ENCODE data around the gene SGSM2. TPM values are rescaled to one million over a fixed set of nuclear protein-coding genes. Genes with fewer than 3 reads are reported as not detected.

SGSM2 gene
- total RNA-seq, 2 experiments from 2014 or later = 58.3 to 61.6 TPM

- H3K4me3 Mint-ChIP-seq = no peak overlapping the region
- ChIA-PET CTCF (interaction anchor here (3.0 kb wide), 1 partner anchor 10 kb away, joined by 15 read pairs; no protein-coding TSS in a partner anchor), POLR2A (no interaction called here)
- no peaks in the 10 kb centered on the region for H3K27me3 Mint-ChIP-seq
- H3K27ac Mint-ChIP-seq = no peak overlapping the region
- no peak for DNase-seq
- H3K36me3 Mint-ChIP-seq (ENCODE audit: low read depth) = peaks cover 1% of the 10 kb centered on the region
- no peaks in the 10 kb centered on the region for H3K4me1 Mint-ChIP-seq
- no peaks in the 10 kb centered on the region for H3K9me3 Mint-ChIP-seq
These were observed 35.4 kb downstream of the SGSM2 start for GRCh38 chr17:2372681-2373080.

GRCh38 chr17:2373179-2373578 lies 35.9 kb downstream of the SGSM2 start:
- peaks cover 1% of the 10 kb centered on the region for H3K36me3 Mint-ChIP-seq (ENCODE audit: low read depth)
- ChIA-PET CTCF (interaction anchor here (3.0 kb wide), 1 partner anchor 10 kb away, joined by 15 read pairs; no protein-coding TSS in a partner anchor), POLR2A (no interaction called here)
- H3K27me3 Mint-ChIP-seq = no peaks in the 10 kb centered on the region
- H3K27ac Mint-ChIP-seq = no peak overlapping the region
- DNase-seq = no peak
- no peak overlapping the region for H3K4me3 Mint-ChIP-seq
- H3K4me1 Mint-ChIP-seq = no peaks in the 10 kb centered on the region
- H3K9me3 Mint-ChIP-seq = no peaks in the 10 kb centered on the region

- peaks cover 1% of the 10 kb centered on the region for H3K36me3 Mint-ChIP-seq (ENCODE audit: low read depth)
- no peaks in the 10 kb centered on the region for H3K9me3 Mint-ChIP-seq
- peak overlapping the region; percentile 74 for H3K27ac Mint-ChIP-seq
- no peaks in the 10 kb centered on the region for H3K4me1 Mint-ChIP-seq
- no peak for DNase-seq
- ChIA-PET CTCF (interaction anchor here (0.7 to 3.0 kb wide), 3 partner anchors 8 to 38 kb away, joined by 3 to 15 read pairs (median 4); no protein-coding TSS in a partner anchor), POLR2A (no interaction called here)
- H3K27me3 Mint-ChIP-seq = no peaks in the 10 kb centered on the region
- H3K4me3 Mint-ChIP-seq = no peak overlapping the region
These were observed 37.4 kb downstream of the SGSM2 start for GRCh38 chr17:2374549-2375285.

- POLR2A ChIA-PET = no interaction called here
- Mint-ChIP-seq H3K4me3 (no peak overlapping the region), H3K4me1 (no peaks in the 10 kb centered on the region), H3K9me3 (no peaks in the 10 kb centered on the region), H3K36me3 (ENCODE audit: low read depth) (peaks cover 1% of the 10 kb centered on the region), H3K27ac (no peak overlapping the region), H3K27me3 (no peaks in the 10 kb centered on the region)
- CTCF ChIA-PET = interaction anchor here (1.2 kb wide), 1 partner anchor 37 kb away, joined by 3 read pairs; no protein-coding TSS in a partner anchor
- no peak for DNase-seq
These were observed 38.1 kb downstream of the SGSM2 start for GRCh38 chr17:2375406-2375805.

- POLR2A ChIA-PET = interaction anchor here (0.5 kb wide), 1 partner anchor 403 kb away, joined by 6 read pairs; no protein-coding TSS in a partner anchor
- CTCF ChIA-PET = interaction anchor here (0.5 to 1.2 kb wide), 3 partner anchors 36 to 508 kb away, joined by 3 to 4 read pairs (median 3); no protein-coding TSS in a partner anchor
- no peak for DNase-seq
- no peak overlapping the region for H3K27ac Mint-ChIP-seq
- no peaks in the 10 kb centered on the region for H3K9me3 Mint-ChIP-seq
- H3K36me3 Mint-ChIP-seq (ENCODE audit: low read depth) = peaks cover 1% of the 10 kb centered on the region
- H3K27me3 Mint-ChIP-seq = no peaks in the 10 kb centered on the region
- no peaks in the 10 kb centered on the region for H3K4me1 Mint-ChIP-seq
- H3K4me3 Mint-ChIP-seq = no peak overlapping the region
These were observed 38.8 kb downstream of the SGSM2 start for GRCh38 chr17:2376107-2376506.

GRCh38 chr17:2377659-2378058 lies 40.4 kb downstream of the SGSM2 start:
- ChIA-PET POLR2A (no interaction called here), CTCF (interaction anchor here (1.5 kb wide), 1 partner anchor 39 kb away, joined by 3 read pairs; no protein-coding TSS in a partner anchor)
- H3K9me3 Mint-ChIP-seq = no peaks in the 10 kb centered on the region
- H3K27ac Mint-ChIP-seq = no peak overlapping the region
- DNase-seq = no peak
- no peaks in the 10 kb centered on the region for H3K27me3 Mint-ChIP-seq
- H3K4me1 Mint-ChIP-seq = peaks cover 2% of the 10 kb centered on the region
- H3K4me3 Mint-ChIP-seq = no peak overlapping the region
- peaks cover 1% of the 10 kb centered on the region for H3K36me3 Mint-ChIP-seq (ENCODE audit: low read depth)

- ChIA-PET CTCF (interaction anchor here (1.0 kb wide), 1 partner anchor 26 kb away, joined by 3 read pairs; no protein-coding TSS in a partner anchor), POLR2A (no interaction called here)
- H3K36me3 Mint-ChIP-seq (ENCODE audit: low read depth) = no peaks in the 10 kb centered on the region
- H3K4me1 Mint-ChIP-seq = peaks cover 5% of the 10 kb centered on the region
- H3K9me3 Mint-ChIP-seq = no peaks in the 10 kb centered on the region
- no peak overlapping the region for H3K27ac Mint-ChIP-seq
- no peak for DNase-seq
- no peaks in the 10 kb centered on the region for H3K27me3 Mint-ChIP-seq
- no peak overlapping the region for H3K4me3 Mint-ChIP-seq
These were observed 41.6 kb downstream of the SGSM2 start for GRCh38 chr17:2378905-2379304.

GRCh38 chr17:2379489-2380225 lies 42.4 kb downstream of the SGSM2 start:
- ChIA-PET POLR2A (no interaction called here), CTCF (interaction anchor here (1.5 to 7.2 kb wide), 2 partner anchors 13 to 37 kb away, joined by 3 to 131 read pairs; no protein-coding TSS in a partner anchor)
- no peaks in the 10 kb centered on the region for H3K36me3 Mint-ChIP-seq (ENCODE audit: low read depth)
- H3K4me1 Mint-ChIP-seq = peaks cover 5% of the 10 kb centered on the region
- no peaks in the 10 kb centered on the region for H3K27me3 Mint-ChIP-seq
- no peak overlapping the region for H3K27ac Mint-ChIP-seq
- H3K4me3 Mint-ChIP-seq = no peak overlapping the region
- H3K9me3 Mint-ChIP-seq = no peaks in the 10 kb centered on the region
- DNase-seq = no peak

GRCh38 chr17:2380226-2380922 lies 43.1 kb downstream of the SGSM2 start:
- ChIA-PET CTCF (interaction anchor here (1.1 to 7.2 kb wide), 3 partner anchors 11 to 36 kb away, joined by 3 to 131 read pairs (median 7); no protein-coding TSS in a partner anchor), POLR2A (no interaction called here)
- Mint-ChIP-seq H3K27me3 (no peaks in the 10 kb centered on the region), H3K27ac (no peak overlapping the region), H3K9me3 (no peaks in the 10 kb centered on the region), H3K36me3 (ENCODE audit: low read depth) (no peaks in the 10 kb centered on the region), H3K4me3 (no peak overlapping the region), H3K4me1 (peaks cover 5% of the 10 kb centered on the region)
- DNase-seq = no peak

GRCh38 chr17:2380950-2381649 lies 43.8 kb downstream of the SGSM2 start:
- H3K27ac Mint-ChIP-seq = peak overlapping the region; percentile 36
- no peak for DNase-seq

GRCh38 chr17:2383628-2384167 lies 46.4 kb downstream of the SGSM2 start:
- H3K27me3 Mint-ChIP-seq = no peaks in the 10 kb centered on the region
- POLR2A ChIA-PET = interaction anchor here (0.8 to 2.2 kb wide), 2 partner anchors 18 to 32 kb away, joined by 6 to 10 read pairs; no protein-coding TSS in a partner anchor

More at GRCh38 chr17:2380950-2381649, 43.8 kb downstream of the SGSM2 start:
- Mint-ChIP-seq H3K36me3 (ENCODE audit: low read depth) (no peaks in the 10 kb centered on the region), H3K27me3 (no peaks in the 10 kb centered on the region), H3K9me3 (no peaks in the 10 kb centered on the region), H3K4me1 (peaks cover 5% of the 10 kb centered on the region), H3K4me3 (no peak overlapping the region)
- CTCF ChIA-PET = interaction anchor here (0.5 to 7.2 kb wide), 11 partner anchors 11 to 328 kb away, joined by 3 to 131 read pairs (median 7); partner anchors contain the start of gene TSR1
- POLR2A ChIA-PET = no interaction called here

More at GRCh38 chr17:2383628-2384167, 46.4 kb downstream of the SGSM2 start:
- no peaks in the 10 kb centered on the region for H3K36me3 Mint-ChIP-seq (ENCODE audit: low read depth)
- CTCF ChIA-PET = interaction anchor here (0.5 to 7.2 kb wide), 12 partner anchors 8 to 247 kb away, joined by 3 to 131 read pairs (median 15); no protein-coding TSS in a partner anchor
- no peak for DNase-seq
- peak overlapping the region; percentile 9 for H3K27ac Mint-ChIP-seq
- no peaks in the 10 kb centered on the region for H3K9me3 Mint-ChIP-seq
- peaks cover 10% of the 10 kb centered on the region for H3K4me1 Mint-ChIP-seq
- H3K4me3 Mint-ChIP-seq = no peak overlapping the region
